Right cardiac atrium (tissue), 5 donors: Measurements from ENCODE around the gene PIGR. TPM values are rescaled to one million over a fixed set of nuclear protein-coding genes. Genes with fewer than 3 reads are reported as not detected.

Experiments used
- ATAC-seq, 2 donors: fragments of 200-7000 bp; cut with Tn5 transposase; one replicate each; pipeline versions ENCODE4 v1.8.0 to v1.9.1; 2020; ENCODE audit warnings: moderate library complexity in 2 of 2, mild to moderate bottlenecking in 1 of 2
- DNase-seq, 3 donors: peaks; one replicate each; pipeline ENCODE4 v3.0.0-alpha.2; 2020
- H3K27ac ChIP-seq: one replicate; pipeline ENCODE4 v1.5.1; 2013; ENCODE audit warnings: mild to moderate bottlenecking, low read length, control low read depth, moderate library complexity
- H3K27me3 ChIP-seq: one replicate; pipeline ENCODE4 v1.6.1; 2013; ENCODE audit not compliant: control insufficient read depth, insufficient read depth
- H3K4me1 ChIP-seq: one replicate; pipeline ENCODE4 v1.6.1; 2013; ENCODE audit warnings: low read length; ENCODE audit not compliant: control insufficient read depth, insufficient read depth
- H3K4me3 ChIP-seq: one replicate; pipeline ENCODE4 v1.5.1; 2013; ENCODE audit warnings: low read length, control low read depth
- H3K9me3 ChIP-seq: one replicate; pipeline ENCODE4 v1.6.1; 2013; ENCODE audit warnings: low read length; ENCODE audit not compliant: control insufficient read depth
- WGBS: extraction: QIAGEN DNeasy Blood & Tissue Kit; methylation state at CpG from one replicate; pipeline ENCODE4 v1.1.7; 2013; 5-methylcytosine and 5-hydroxymethylcytosine counted together
- intact Hi-C, 4 donors: fragments of 100-400 bp; cut with DNase I; formaldehyde crosslinking; loops; one replicate each; pipeline versions ENCODE4 v1.11.0 to v1.14.0; 2022 to 2023
- polyA plus RNA-seq: library from polyadenylated mRNA; stranded (reverse); fragments of 200-250 nt; gene quantifications from one replicate; pipeline ENCODE4 v1.2.3, GENCODE V29; 2013
- total RNA-seq, 4 donors: library from RNA; stranded (reverse); fragmentation: NEBNext Ultra II Directional; extraction: Animal tissue kit (Norgen Biotek cat#: 25700); gene quantifications; one replicate each; pipeline ENCODE4 v1.2.1, GENCODE V29; 2021
- donor health status: healthy with polysubstance abuse.
- donor health status: DM: no; HTN: yes; CAD: no.
- donor health status: DM: no; HTN: no; CAD: no.
- donor health status: DM: no; HTN: yes; CAD: no; lungs with severe emphysema.
- donor health status: DM: yes; HTN: yes; CAD: no.

Gene PIGR
- total and polyA plus RNA-seq, 5 donors: 0.09 to 0.59 (median 0.20) TPM; not detected in 1

GRCh38 chr1:206898089-206898914, 48.0 kb downstream of the PIGR start:
- ATAC-seq: no peak
- no peak overlapping the region for H3K27ac ChIP-seq

GRCh38 chr1:206897175-206897574, 49.1 kb downstream of the PIGR start, which contains the start of gene IL24:
TSS of gene IL24 (plus strand) at chr1:206897443. CDS start at chr1:206897833, 390 bp downstream.
- Histone ChIP-seq H3K27ac (no peak within 1 kb of the TSS), H3K9me3 (no peaks in the 10 kb centered on the region), H3K4me1 (no peaks in the 10 kb centered on the region), H3K27me3 (no peaks in the 10 kb centered on the region), H3K4me3 (no peak within 1 kb of the TSS)
- ATAC-seq: no peak
- WGBS: 73% methylated on average over 4 of the region's 4 CpGs
- no peak for DNase-seq
- intact Hi-C loops: no loop called here

More at GRCh38 chr1:206898089-206898914, 48.0 kb downstream of the PIGR start:
- DNase-seq: no peak
- intact Hi-C loops: no loop called here
- no peaks in the 10 kb centered on the region for H3K9me3 ChIP-seq
- no peaks in the 10 kb centered on the region for H3K27me3 ChIP-seq
- H3K4me1 ChIP-seq: no peaks in the 10 kb centered on the region
- whole genome bisulfite sequencing: 80% methylated on average over 11 of the region's 11 CpGs
- no peak overlapping the region for H3K4me3 ChIP-seq

GRCh38 chr1:206896261-206896660, 50.0 kb downstream of the PIGR start:
- no peak for ATAC-seq
- no peaks in the 10 kb centered on the region for H3K4me1 ChIP-seq
- no peak for DNase-seq
- no peak overlapping the region for H3K4me3 ChIP-seq
- intact Hi-C loops: no loop called here
- H3K9me3 ChIP-seq: no peaks in the 10 kb centered on the region
- H3K27me3 ChIP-seq: no peaks in the 10 kb centered on the region
- no peak overlapping the region for H3K27ac ChIP-seq
- WGBS: 76% methylated on average over 3 of the region's 3 CpGs

- no peaks in the 10 kb centered on the region for H3K4me1 ChIP-seq
- WGBS: 52% methylated on average over 3 of the region's 3 CpGs
- no peak for DNase-seq
- no peak overlapping the region for H3K27ac ChIP-seq
- no peak overlapping the region for H3K4me3 ChIP-seq
- no peaks in the 10 kb centered on the region for H3K27me3 ChIP-seq
- no peak for ATAC-seq
- no peaks in the 10 kb centered on the region for H3K9me3 ChIP-seq
- intact Hi-C loops: no loop called here
These were observed 50.4 kb downstream of the PIGR start for GRCh38 chr1:206895837-206896242.

GRCh38 chr1:206895325-206895724, 50.9 kb downstream of the PIGR start:
- no peaks in the 10 kb centered on the region for H3K9me3 ChIP-seq

GRCh38 chr1:206893380-206893779, 52.9 kb downstream of the PIGR start:
- Histone ChIP-seq H3K4me3 (no peak overlapping the region), H3K9me3 (no peaks in the 10 kb centered on the region), H3K27ac (no peak overlapping the region), H3K27me3 (no peaks in the 10 kb centered on the region), H3K4me1 (peaks cover 2% of the 10 kb centered on the region)
- WGBS: 79% methylated on average over 2 of the region's 2 CpGs
- ATAC-seq (no peak), DNase-seq (no peak)
- intact Hi-C loops: no loop called here

More at GRCh38 chr1:206895325-206895724, 50.9 kb downstream of the PIGR start:
- intact Hi-C loops: no loop called here
- DNase-seq (no peak), ATAC-seq (no peak)
- Histone ChIP-seq H3K4me3 (no peak overlapping the region), H3K27ac (no peak overlapping the region), H3K27me3 (no peaks in the 10 kb centered on the region), H3K4me1 (peaks cover 2% of the 10 kb centered on the region)
- WGBS: 90% methylated on average over 3 of the region's 3 CpGs

- Histone ChIP-seq H3K4me1 (peaks cover 2% of the 10 kb centered on the region), H3K9me3 (no peaks in the 10 kb centered on the region), H3K27me3 (no peaks in the 10 kb centered on the region), H3K27ac (no peak overlapping the region), H3K4me3 (no peak overlapping the region)
- 80% methylated on average over 3 of the region's 3 CpGs for WGBS
- ATAC-seq (no peak), DNase-seq (no peak)
- intact Hi-C loops: no loop called here
These were observed 53.8 kb downstream of the PIGR start for GRCh38 chr1:206892351-206892984.

- Histone ChIP-seq H3K4me1 (peaks cover 2% of the 10 kb centered on the region), H3K27ac (no peak overlapping the region), H3K4me3 (no peak overlapping the region), H3K9me3 (no peaks in the 10 kb centered on the region), H3K27me3 (no peaks in the 10 kb centered on the region)
- intact Hi-C loops: no loop called here
- no peak for ATAC-seq
- WGBS: 81% methylated on average over 1 of the region's 1 CpG
- DNase-seq: no peak
These were observed 54.9 kb downstream of the PIGR start for GRCh38 chr1:206891412-206891811.

GRCh38 chr1:206890125-206891060, 55.9 kb downstream of the PIGR start:
- peaks cover 2% of the 10 kb centered on the region for H3K4me1 ChIP-seq
- WGBS: 36% methylated on average over 15 of the region's 15 CpGs
- H3K27ac ChIP-seq: no peak overlapping the region
- no peaks in the 10 kb centered on the region for H3K27me3 ChIP-seq
- DNase-seq (peak in 1 of 3 donors; percentile 28), ATAC-seq (peak; percentile 48 to 67)
- H3K9me3 ChIP-seq: no peaks in the 10 kb centered on the region
- intact Hi-C loops: no loop called here
- peak overlapping the region; percentile 12 for H3K4me3 ChIP-seq

GRCh38 chr1:206887701-206888100, 58.6 kb downstream of the PIGR start:
- no peaks in the 10 kb centered on the region for H3K27me3 ChIP-seq
- DNase-seq: no peak
- H3K4me3 ChIP-seq: no peak overlapping the region
- no peaks in the 10 kb centered on the region for H3K9me3 ChIP-seq
- WGBS: 72% methylated on average over 4 of the region's 4 CpGs
- no peak overlapping the region for H3K27ac ChIP-seq
- peaks cover 2% of the 10 kb centered on the region for H3K4me1 ChIP-seq
- no peak for ATAC-seq
- intact Hi-C loops: no loop called here
